B cell (primary cell): Measurements from ENCODE around the gene GSS. TPM values are rescaled to one million over a fixed set of nuclear protein-coding genes. Genes with fewer than 3 reads are reported as not detected.

Experiments used
- ATAC-seq: fragments of 200-7000 bp; cut with Tn5 transposase; one replicate; pipeline ENCODE4 v1.10.0; 2021; ENCODE audit warnings: low read depth, mild to moderate bottlenecking, moderate number of reproducible peaks, moderate library complexity
- CTCF ChIA-PET: fragments of 350-600 bp; sonication (Branson Sonifier 250); formaldehyde crosslinking; loops from one replicate; lab custom pipeline; 2021; ENCODE audit warnings: antibody characterized with exemption, inconsistent platforms; lab: Charles Lee
- POLR2A ChIA-PET: fragments of 350-600 bp; sonication (Branson Sonifier 250); formaldehyde crosslinking; loops from one replicate; lab custom pipeline; 2021; ENCODE audit warnings: antibody characterized with exemption; lab: Charles Lee
- DNase-seq: peaks from one replicate; pipeline ENCODE4 v3.0.0; 2013
- H2AFZ ChIP-seq: 2 replicates; pipeline ENCODE4 v1.6.1; 2012; ENCODE audit warnings: mild to moderate bottlenecking, low read depth, low read length; ENCODE audit not compliant: insufficient read depth, poor library complexity, severe bottlenecking
- H3K27ac ChIP-seq, 2 donors: 1 replicate in 1 of 2; 2 replicates in 1 of 2; pipeline ENCODE4 v1.5.1; 2012 to 2013; ENCODE audit warnings: low read length in 2 of 2, mild to moderate bottlenecking in 2 of 2, moderate library complexity in 1 of 2
- H3K27me3 ChIP-seq, 4 experiments: fragments of 200-600 bp in 1 of 4; sonication (generic) in 1 of 4; replicated peaks in 1 of 4; 1 replicate in 2 of 4; 2 replicates in 2 of 4; pipeline versions ENCODE4 v1.6.1 to v1.7.0; 2013 to 2016; ENCODE audit warnings: low read length in 3 of 4, mild to moderate bottlenecking in 2 of 4, mixed read lengths in 1 of 4, moderate library complexity in 1 of 4; ENCODE audit not compliant: insufficient read depth in 4 of 4, control insufficient read depth in 3 of 4; ENCODE audit errors: control extremely low read depth in 1 of 4
- H3K36me3 ChIP-seq, 2 experiments: replicated peaks in 1 of 2; 1 replicate in 1 of 2; 2 replicates in 1 of 2; pipeline versions ENCODE4 v1.6.1 to v1.7.1; 2013; ENCODE audit warnings: low read length in 1 of 2; ENCODE audit not compliant: insufficient read depth in 2 of 2, control insufficient read depth in 1 of 2; ENCODE audit errors: control extremely low read depth in 1 of 2, extremely low read depth in 1 of 2
- H3K4me1 ChIP-seq, 2 donors: fragments of 200-600 bp in 1 of 2; sonication (generic) in 1 of 2; 1 replicate in 1 of 2; 2 replicates in 1 of 2; pipeline versions ENCODE4 v1.5.1 to v1.6.1; 2013 to 2017; ENCODE audit warnings: low read length in 2 of 2; ENCODE audit not compliant: control insufficient read depth in 2 of 2, insufficient read depth in 2 of 2
- H3K4me2 ChIP-seq: replicated peaks from 2 replicates; pipeline ENCODE3; 2012; ENCODE audit warnings: mild to moderate bottlenecking, low read depth, low read length; ENCODE audit not compliant: poor library complexity, severe bottlenecking
- H3K4me3 ChIP-seq, 5 experiments: fragments of 200-600 bp in 1 of 5; sonication (generic) in 1 of 5; 1 replicate in 3 of 5; 2 replicates in 2 of 5; pipeline versions ENCODE4 v1.5.1 to v1.7.0; 2011 to 2016; ENCODE audit warnings: low read length in 4 of 5, mild to moderate bottlenecking in 4 of 5, low read depth in 2 of 5, control low read depth in 1 of 5, moderate library complexity in 1 of 5; ENCODE audit not compliant: insufficient read depth in 1 of 5; ENCODE audit errors: control extremely low read depth in 1 of 5, extremely low read depth in 1 of 5
- H3K79me2 ChIP-seq: fragments of 200-600 bp; sonication (generic); one replicate; pipeline ENCODE4 v1.6.0; 2016; ENCODE audit warnings: low read length; ENCODE audit not compliant: control insufficient read depth, insufficient read depth
- H3K9ac ChIP-seq: fragments of 200-600 bp; sonication (generic); 2 replicates; pipeline ENCODE4 v1.6.1; 2017; ENCODE audit warnings: mild to moderate bottlenecking, low read length, moderate library complexity
- H3K9me3 ChIP-seq, 3 donors: one replicate each; pipeline versions ENCODE4 v1.6.1 to v1.7.1; 2013; ENCODE audit warnings: low read length in 2 of 3; ENCODE audit not compliant: control insufficient read depth in 2 of 3, insufficient read depth in 1 of 3; ENCODE audit errors: control extremely low read depth in 1 of 3
- H4K20me1 ChIP-seq: 2 replicates; pipeline ENCODE4 v1.6.0; 2012; ENCODE audit warnings: mild to moderate bottlenecking, low read length; ENCODE audit not compliant: insufficient read depth, control insufficient read depth, poor library complexity, severe bottlenecking
- H3K27ac Mint-ChIP-seq: one replicate; pipeline ENCODE4 v1.8.0; 2021; ENCODE audit warnings: mixed read lengths
- H3K27me3 Mint-ChIP-seq: one replicate; pipeline ENCODE4 v1.8.0; 2021; ENCODE audit warnings: mixed read lengths
- H3K4me1 Mint-ChIP-seq: one replicate; pipeline ENCODE4 v1.8.0; 2021; ENCODE audit warnings: mixed read lengths
- H3K4me3 Mint-ChIP-seq: one replicate; pipeline ENCODE4 v1.8.0; 2021; ENCODE audit warnings: mixed read lengths
- H3K9me3 Mint-ChIP-seq: one replicate; pipeline ENCODE4 v1.8.0; 2022; ENCODE audit warnings: mixed read lengths; ENCODE audit not compliant: insufficient read depth
- EZH2 ChIP-seq: IDR thresholded peaks from 2 replicates; pipeline ENCODE4 v1.6.1; 2012; ENCODE audit warnings: borderline replicate concordance, low read depth, mild to moderate bottlenecking, moderate library complexity, low read length; ENCODE audit not compliant: insufficient read depth, poor library complexity, severe bottlenecking
- WGBS: methylation state at CpG from one replicate; pipeline ENCODE4 v1.1.5; 2013; ENCODE audit warnings: missing lambda C conversion rate; ENCODE audit not compliant: insufficient coverage; 5-methylcytosine and 5-hydroxymethylcytosine counted together
- intact Hi-C: fragments of 100-400 bp; cut with micrococcal nuclease; formaldehyde crosslinking; loops from one replicate; pipeline ENCODE4 v1.10.0; 2022
- polyA minus RNA-seq: library from RNA; depleted of rRNA, polyadenylated mRNA; stranded (reverse); fragments of >200 nt; gene quantifications from 2 replicates; pipeline ENCODE4 v1.2.3, GENCODE V29; 2012
- polyA plus RNA-seq: library from polyadenylated mRNA; depleted of rRNA; stranded (reverse); fragments of >200 nt; gene quantifications from 2 replicates; pipeline ENCODE4 v1.2.3, GENCODE V29; 2012
- total RNA-seq, 2 donors: library from RNA; stranded (reverse); fragments of 120-200 nt in 1 of 2; gene quantifications; 1 replicate in 1 of 2; 2 replicates in 1 of 2; pipeline versions ENCODE4 v1.2.3 to v1.2.4, GENCODE V29; 2013 to 2022
- TF ChIP-seq, protein P1 (sequence below): fragments of 200-600 bp; IDR thresholded peaks from one replicate; pipeline ENCODE4 v1.8.0; 2022; ENCODE audit warnings: antibody characterized with exemption, mild to moderate bottlenecking

Gene GSS
- total RNA-seq = 22.0 and 22.5 TPM in 2 replicates
- total RNA-seq (2013) = 13.8 TPM
- polyA plus RNA-seq = 28.6 and 29.7 TPM in 2 replicates
- polyA minus RNA-seq = 8.6 and 11.0 TPM in 2 replicates

DNA sequence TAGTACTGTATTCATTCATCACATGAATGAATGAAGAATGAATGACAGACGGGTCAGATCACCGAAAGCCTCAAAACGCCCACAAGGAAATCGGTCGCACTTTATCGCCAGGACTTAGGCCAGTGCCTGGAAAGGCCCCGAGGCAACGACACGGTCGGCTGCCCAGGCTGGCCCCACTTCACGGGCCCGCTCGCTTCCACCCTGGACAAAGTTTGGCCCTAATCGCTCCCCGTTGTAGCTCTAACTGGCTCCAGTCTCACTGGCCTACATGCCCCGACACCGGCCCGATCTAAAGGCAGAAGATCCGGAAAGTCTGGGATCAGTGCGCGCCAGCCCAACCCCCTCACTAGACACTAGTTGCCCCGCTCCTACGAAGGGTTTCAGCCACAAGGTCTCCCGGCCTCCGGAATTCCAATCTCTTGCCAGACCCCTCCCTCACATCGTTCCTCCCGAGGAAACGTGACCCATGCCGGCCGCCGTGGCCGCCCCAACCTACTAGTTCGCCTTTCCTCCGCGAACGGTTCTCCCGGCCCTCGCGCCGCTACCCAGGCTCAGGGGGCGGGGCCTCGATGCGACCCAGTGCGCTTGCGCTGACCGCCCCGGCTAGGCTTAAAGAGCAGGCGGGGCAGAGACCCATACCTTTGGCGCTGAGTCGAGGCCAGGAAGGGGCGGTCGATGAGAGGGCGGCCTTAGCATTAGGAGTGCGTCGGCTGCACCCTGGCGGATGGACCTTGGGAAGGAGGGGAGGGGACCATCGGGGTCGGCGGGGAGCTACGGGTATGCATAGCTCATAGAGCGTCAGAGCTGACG lies at the start of gene GSS, which contains the start of gene MYH7B:
Gene GSS (minus strand): TSS at position 576 of the 810 bp plus-strand sequence. CDS start 3,954 bp downstream, outside the sequence.
Gene MYH7B (plus strand): TSS at position 638 of the 810 bp plus-strand sequence. CDS start 22,138 bp downstream, outside the sequence.
- Histone ChIP-seq H3K79me2 (no peaks in the 10 kb centered on the region), H3K27me3 (no peaks in the 10 kb centered on the region), H3K4me1 (peaks cover 5 to 16% of the 10 kb centered on the region in 2 donors), H3K4me2 (peak within 1 kb of the TSS; percentile 87), H3K36me3 (no peaks in the 10 kb centered on the region), H2AFZ (peak within 1 kb of the TSS; percentile 96), H3K9me3 (no peaks in the 10 kb centered on the region), H4K20me1 (no peaks in the 10 kb centered on the region), H3K27ac (peak within 1 kb of the TSS; percentile 42 to 79), H3K4me3 (peak within 1 kb of the TSS; percentile 58 to 88 (median 73)), H3K9ac (peak within 1 kb of the TSS; percentile 80)
- Mint-ChIP-seq H3K27me3 (no peaks in the 10 kb centered on the region), H3K4me1 (peaks cover 25% of the 10 kb centered on the region), H3K4me3 (peak within 1 kb of the TSS; percentile 97), H3K9me3 (no peaks in the 10 kb centered on the region), H3K27ac (peak within 1 kb of the TSS; percentile 93)
- DNase-seq = peak; percentile 95
- intact Hi-C loops = loop anchor here (1.0 to 2.0 kb wide), 4 partner anchors 83 to 246 kb away; partner anchors contain the start of genes GGT7 and NCOA6
- under 1% methylated on average over 62 of the region's 62 CpGs for WGBS
- CTCF ChIA-PET = interaction anchor here (1.0 to 2.1 kb wide), 3 partner anchors 79 to 83 kb away, joined by 3 to 8 read pairs (median 3); partner anchors contain the start of gene ACSS2
- POLR2A ChIA-PET = interaction anchor here (0.6 kb wide), 1 partner anchor 798 kb away, joined by 4 read pairs; no protein-coding TSS in a partner anchor
- TF ChIP-seq EZH2 = no peak
- TF ChIP-seq, protein P1, sequence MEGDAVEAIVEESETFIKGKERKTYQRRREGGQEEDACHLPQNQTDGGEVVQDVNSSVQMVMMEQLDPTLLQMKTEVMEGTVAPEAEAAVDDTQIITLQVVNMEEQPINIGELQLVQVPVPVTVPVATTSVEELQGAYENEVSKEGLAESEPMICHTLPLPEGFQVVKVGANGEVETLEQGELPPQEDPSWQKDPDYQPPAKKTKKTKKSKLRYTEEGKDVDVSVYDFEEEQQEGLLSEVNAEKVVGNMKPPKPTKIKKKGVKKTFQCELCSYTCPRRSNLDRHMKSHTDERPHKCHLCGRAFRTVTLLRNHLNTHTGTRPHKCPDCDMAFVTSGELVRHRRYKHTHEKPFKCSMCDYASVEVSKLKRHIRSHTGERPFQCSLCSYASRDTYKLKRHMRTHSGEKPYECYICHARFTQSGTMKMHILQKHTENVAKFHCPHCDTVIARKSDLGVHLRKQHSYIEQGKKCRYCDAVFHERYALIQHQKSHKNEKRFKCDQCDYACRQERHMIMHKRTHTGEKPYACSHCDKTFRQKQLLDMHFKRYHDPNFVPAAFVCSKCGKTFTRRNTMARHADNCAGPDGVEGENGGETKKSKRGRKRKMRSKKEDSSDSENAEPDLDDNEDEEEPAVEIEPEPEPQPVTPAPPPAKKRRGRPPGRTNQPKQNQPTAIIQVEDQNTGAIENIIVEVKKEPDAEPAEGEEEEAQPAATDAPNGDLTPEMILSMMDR = no peak
- ATAC-seq = peak; percentile 93
